Erythroblast (primary cell): ENCODE results near the gene ATF7IP2.

Source experiments
- GATA1 ChIP-seq: IDR thresholded peaks from 2 replicates; pipeline ENCODE4 v1.6.1; 2011; ENCODE audit warnings: low read depth, mild to moderate bottlenecking, control low read depth, low read length, moderate library complexity
- POLR2A ChIP-seq: IDR thresholded peaks from 2 replicates; pipeline ENCODE4 v1.6.1; 2011; ENCODE audit warnings: mild to moderate bottlenecking, low read length

DNA sequence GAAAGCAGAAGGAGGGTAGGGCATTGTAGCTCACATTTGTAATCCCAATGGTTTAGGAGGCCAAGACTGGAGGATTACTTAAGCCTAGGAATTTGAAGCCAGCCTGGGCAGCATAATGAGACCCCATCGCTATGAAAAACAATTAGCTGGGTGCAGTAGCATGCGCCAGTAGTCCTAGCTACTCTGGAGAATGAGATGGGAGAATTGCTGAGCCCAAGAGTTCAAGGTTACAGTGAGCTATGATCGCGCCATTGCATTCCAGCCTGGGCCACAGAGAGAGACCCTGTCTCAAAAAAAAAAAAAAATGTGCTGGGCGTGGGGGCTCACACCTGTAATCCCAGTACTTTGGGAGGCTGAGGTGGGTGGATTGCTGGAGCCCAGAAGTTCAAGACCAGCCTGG is 5.0 kb downstream of the ATF7IP2 start:
- TF ChIP-seq POLR2A (no peak), GATA1 (no peak)
